Measurements from ENCODE around the gene MRPS10. TPM values are rescaled to one million over a fixed set of nuclear protein-coding genes. Genes with fewer than 3 reads are reported as not detected.
A peak's percentile ranks its signal among the peaks of the same experiment; 100 is the strongest.

MRPS10 gene
- total and polyA plus RNA-seq, 2 experiments from 2014 or later: 65.1 to 79.8 TPM

DNA sequence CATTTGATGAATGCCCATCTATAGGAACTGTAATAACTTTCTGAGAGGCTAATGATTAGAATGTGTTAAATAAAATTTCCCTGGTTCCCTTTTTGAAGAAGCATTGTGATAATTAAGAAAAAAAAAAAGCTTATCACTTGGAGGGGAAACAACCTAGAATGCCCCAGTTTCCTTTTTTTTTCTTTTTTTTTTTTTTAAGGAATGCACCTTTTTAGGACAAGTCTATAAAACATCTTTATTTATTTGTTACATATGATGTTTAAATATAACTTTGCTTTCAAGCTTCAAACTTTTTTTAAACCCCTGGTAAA, 7.3 kb upstream of the MRPS10 start:
- Histone ChIP-seq H2AFZ (no peak overlapping the region), H3K4me3 (peak overlapping the region; percentile 26), H3F3A (ENCODE audit: insufficient read depth) (peaks cover 32% of the 10 kb centered on the region), H3K9ac (no peak overlapping the region), H3K36me3 (ENCODE audit: low read depth) (no peaks in the 10 kb centered on the region), H3K4me1 (ENCODE audit: insufficient read depth) (peaks cover 35% of the 10 kb centered on the region), H3K27ac (peak overlapping the region; percentile 90; the same call in 1 of the 2 replicates), H3K79me2 (ENCODE audit: insufficient read depth) (no peaks in the 10 kb centered on the region), H3K4me2 (ENCODE audit: unreplicated experiment) (peak overlapping the region; percentile 68), H3K9me3 (ENCODE audit: low read depth) (no peaks in the 10 kb centered on the region), H3K27me3 (replicated peaks; ENCODE audit: insufficient read depth) (no peaks in the 10 kb centered on the region), H3K9me2 (ENCODE audit: insufficient read depth) (no peaks in the 10 kb centered on the region), H4K20me1 (ENCODE audit: insufficient read depth) (no peaks in the 10 kb centered on the region)
- no peak for TF ChIP-seq EZH2 (IDR thresholded peaks at IDR 0.05; ENCODE audit: insufficient read depth, poor library complexity, severe bottlenecking)
- no peak for TF ChIP-seq EZH2phosphoT487 (IDR thresholded peaks at IDR 0.05; ENCODE audit: insufficient read depth, low read depth)
- DNase-seq: no peak
- in situ Hi-C loops (cut with MboI): no loop called here

GRCh38 chr6:42224222-42225028, 6.8 kb upstream of the MRPS10 start:
- Histone ChIP-seq H3K4me3 (peak overlapping the region; percentile 26), H3F3A (ENCODE audit: insufficient read depth) (peaks cover 32% of the 10 kb centered on the region), H3K9me2 (ENCODE audit: insufficient read depth) (no peaks in the 10 kb centered on the region), H4K20me1 (ENCODE audit: insufficient read depth) (no peaks in the 10 kb centered on the region), H3K79me2 (ENCODE audit: insufficient read depth) (no peaks in the 10 kb centered on the region), H3K27me3 (replicated peaks; ENCODE audit: insufficient read depth) (no peaks in the 10 kb centered on the region), H3K36me3 (ENCODE audit: low read depth) (no peaks in the 10 kb centered on the region), H2AFZ (no peak overlapping the region), H3K4me2 (ENCODE audit: unreplicated experiment) (peak overlapping the region; percentile 68), H3K9ac (no peak overlapping the region), H3K4me1 (ENCODE audit: insufficient read depth) (peaks cover 35% of the 10 kb centered on the region), H3K9me3 (ENCODE audit: low read depth) (no peaks in the 10 kb centered on the region), H3K27ac (peak overlapping the region; percentile 90; the same call in 1 of the 2 replicates)
- WGBS, 2 experiments (ENCODE audit: low coverage in 1 of 2, low lambda C conversion rate in 2 of 2, missing lambda C conversion rate in 2 of 2): 56 to 58% methylated on average over 12 of the region's 12 CpGs
- TF ChIP-seq EZH2phosphoT487 (IDR thresholded peaks at IDR 0.05; ENCODE audit: insufficient read depth, low read depth) (no peak), EZH2 (IDR thresholded peaks at IDR 0.05; ENCODE audit: insufficient read depth, poor library complexity, severe bottlenecking) (no peak)
- in situ Hi-C loops (cut with MboI): no loop called here
- peak; percentile 93 for DNase-seq

- Histone ChIP-seq H3K36me3 (ENCODE audit: low read depth) (no peaks in the 10 kb centered on the region), H3K4me2 (ENCODE audit: unreplicated experiment) (no peak overlapping the region), H3F3A (ENCODE audit: insufficient read depth) (peaks cover 30% of the 10 kb centered on the region), H3K9me2 (ENCODE audit: insufficient read depth) (no peaks in the 10 kb centered on the region), H3K4me1 (ENCODE audit: insufficient read depth) (peaks cover 32% of the 10 kb centered on the region), H2AFZ (no peak overlapping the region), H3K27ac (no peak overlapping the region), H3K79me2 (ENCODE audit: insufficient read depth) (no peaks in the 10 kb centered on the region), H3K9ac (no peak overlapping the region), H4K20me1 (ENCODE audit: insufficient read depth) (no peaks in the 10 kb centered on the region), H3K27me3 (replicated peaks; ENCODE audit: insufficient read depth) (no peaks in the 10 kb centered on the region), H3K4me3 (no peak overlapping the region), H3K9me3 (ENCODE audit: low read depth) (no peaks in the 10 kb centered on the region)
- in situ Hi-C loops (cut with MboI): no loop called here
- DNase-seq: no peak
- 89 to 90% methylated on average over 7 of the region's 7 CpGs for WGBS, 2 experiments (ENCODE audit: low coverage in 1 of 2, low lambda C conversion rate in 2 of 2, missing lambda C conversion rate in 2 of 2)
- TF ChIP-seq EZH2phosphoT487 (IDR thresholded peaks at IDR 0.05; ENCODE audit: insufficient read depth, low read depth): no peak
- no peak for TF ChIP-seq EZH2 (IDR thresholded peaks at IDR 0.05; ENCODE audit: insufficient read depth, poor library complexity, severe bottlenecking)
Observed at GRCh38 chr6:42222448-42222847, 4.8 kb upstream of the MRPS10 start.

DNA sequence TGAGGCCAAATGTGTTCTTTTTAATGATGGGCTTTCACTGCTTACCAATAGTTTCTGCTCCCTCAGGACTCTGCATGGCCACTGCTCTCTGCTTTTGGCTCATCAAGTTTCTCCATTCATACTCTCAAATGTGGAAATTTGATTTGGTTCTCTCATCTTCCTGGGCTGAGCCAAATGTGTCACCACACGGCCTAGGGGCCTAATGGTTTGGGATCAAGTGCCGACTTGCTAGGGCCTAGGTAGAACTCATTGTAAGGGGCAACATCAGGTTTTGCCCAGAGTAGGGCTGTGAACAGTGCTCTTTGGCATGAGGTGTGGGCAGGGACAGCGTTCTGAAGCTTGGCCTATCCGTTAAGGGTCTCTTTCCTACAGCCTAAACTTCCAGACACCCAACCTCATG, 3.9 kb upstream of the MRPS10 start:
- Histone ChIP-seq H3K79me2 (ENCODE audit: insufficient read depth) (peaks cover 9% of the 10 kb centered on the region), H3K27me3 (replicated peaks; ENCODE audit: insufficient read depth) (no peaks in the 10 kb centered on the region), H4K20me1 (ENCODE audit: insufficient read depth) (no peaks in the 10 kb centered on the region), H3K4me2 (ENCODE audit: unreplicated experiment) (no peak overlapping the region), H3K4me3 (no peak overlapping the region), H3F3A (ENCODE audit: insufficient read depth) (peaks cover 21% of the 10 kb centered on the region), H3K9me2 (ENCODE audit: insufficient read depth) (no peaks in the 10 kb centered on the region), H3K9ac (no peak overlapping the region), H3K27ac (no peak overlapping the region), H2AFZ (no peak overlapping the region), H3K36me3 (ENCODE audit: low read depth) (no peaks in the 10 kb centered on the region), H3K4me1 (ENCODE audit: insufficient read depth) (peaks cover 28% of the 10 kb centered on the region), H3K9me3 (ENCODE audit: low read depth) (no peaks in the 10 kb centered on the region)
- WGBS, 2 experiments (ENCODE audit: low coverage in 1 of 2, low lambda C conversion rate in 2 of 2, missing lambda C conversion rate in 2 of 2): 60 to 68% methylated on average over 4 of the region's 4 CpGs
- in situ Hi-C loops (cut with MboI): no loop called here
- DNase-seq: no peak
- TF ChIP-seq EZH2phosphoT487 (IDR thresholded peaks at IDR 0.05; ENCODE audit: insufficient read depth, low read depth) (no peak), EZH2 (IDR thresholded peaks at IDR 0.05; ENCODE audit: insufficient read depth, poor library complexity, severe bottlenecking) (no peak)
